ENCODE results near the gene CNN2. TPM values are rescaled to one million over a fixed set of nuclear protein-coding genes. Genes with fewer than 3 reads are reported as not detected.

Gene CNN2
- total and polyA plus RNA-seq, 2 donors (not counting 1 experiment from before 2014, with no cell fraction given) = 198 to 301 TPM

DNA sequence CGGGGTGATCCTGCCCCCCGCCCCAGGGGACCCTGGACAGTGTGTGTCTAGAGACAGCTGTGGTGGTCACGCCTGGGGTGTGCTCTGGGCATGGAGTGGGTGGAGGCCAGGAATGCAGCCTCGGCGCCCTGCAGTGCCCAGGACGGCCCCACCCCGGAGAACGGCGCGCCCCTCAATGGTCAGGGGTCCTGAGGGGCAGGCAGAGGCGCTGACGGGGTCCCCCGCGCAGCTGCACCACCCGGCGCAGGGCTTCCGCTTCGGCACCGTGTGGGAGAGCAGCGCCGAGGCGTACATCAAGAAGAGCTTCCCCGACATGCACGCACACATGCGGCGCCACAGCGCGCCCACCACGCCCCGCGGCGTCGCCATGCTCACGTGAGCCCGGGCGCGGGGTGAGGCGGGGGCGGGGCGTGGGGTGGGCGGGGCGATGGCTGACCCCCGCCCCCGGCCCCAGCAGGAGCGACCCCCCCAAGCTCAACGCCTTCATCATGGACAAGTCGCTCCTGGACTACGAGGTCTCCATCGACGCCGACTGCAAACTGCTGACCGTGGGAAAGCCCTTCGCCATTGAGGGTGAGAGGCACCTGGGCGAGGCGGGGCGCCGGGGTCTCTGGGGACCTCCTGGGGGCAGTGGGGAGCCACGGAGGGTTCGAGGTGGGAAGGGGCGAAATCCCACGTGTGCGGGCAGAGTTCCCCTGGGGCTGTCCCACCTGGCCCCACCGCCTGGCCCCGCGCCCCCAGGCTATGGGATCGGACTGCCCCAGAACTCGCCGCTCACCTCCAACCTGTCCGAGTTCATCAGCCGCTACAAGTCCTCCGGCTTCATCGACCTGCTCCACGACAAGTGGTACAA lies 18.8 kb upstream of the CNN2 start:
- Mint-ChIP-seq H3K27ac (no peak overlapping the region), H3K9me3 (ENCODE audit: insufficient read depth) (no peaks in the 10 kb centered on the region), H3K4me3 (no peak overlapping the region), H3K27me3 (peaks cover 2% of the 10 kb centered on the region), H3K4me1 (peaks cover 1% of the 10 kb centered on the region)
- peaks cover 34% of the 10 kb centered on the region for H4K20me1 ChIP-seq (ENCODE audit: control insufficient read depth, insufficient read depth, low read length, poor library complexity, severe bottlenecking)
- H3K4me1 ChIP-seq (ENCODE audit: control insufficient read depth in 2 of 2, insufficient read depth in 2 of 2, low read length in 2 of 2) = no peaks in the 10 kb centered on the region
- no peak overlapping the region for H2AFZ ChIP-seq (ENCODE audit: insufficient read depth, low read depth, low read length, poor library complexity, severe bottlenecking)
- ATAC-seq (ENCODE audit: low read depth) (no peak), DNase-seq (no peak)
- WGBS (ENCODE audit: insufficient coverage) = 95% methylated on average over 69 of the region's 73 CpGs
- CTCF ChIA-PET = interaction anchor here (0.6 kb wide), 1 partner anchor 292 kb away, joined by 4 read pairs; no protein-coding TSS in a partner anchor
- H3K9ac ChIP-seq (ENCODE audit: low read length) = no peak overlapping the region
- no peaks in the 10 kb centered on the region for H3K9me3 ChIP-seq (ENCODE audit: control extremely low read depth in 1 of 3, control insufficient read depth in 2 of 3, insufficient read depth in 1 of 3, low read length in 2 of 3)
- H3K4me3 ChIP-seq (ENCODE audit: control extremely low read depth in 1 of 5, extremely low read depth in 1 of 5, insufficient read depth in 1 of 5, low read depth in 2 of 5, low read length in 4 of 5) = no peak overlapping the region
- H3K79me2 ChIP-seq (ENCODE audit: control insufficient read depth, insufficient read depth, low read length) = peaks cover 7% of the 10 kb centered on the region
- POLR2A ChIA-PET = no interaction called here
- no peak overlapping the region for H3K27ac ChIP-seq (ENCODE audit: low read length in 2 of 2)
- H3K36me3 ChIP-seq (replicated peaks in 1 of 2; ENCODE audit: control extremely low read depth in 1 of 2, control insufficient read depth in 1 of 2, extremely low read depth in 1 of 2, insufficient read depth in 2 of 2, low read length in 1 of 2) = peaks cover 0 to 17% of the 10 kb centered on the region in 2 experiments
- intact Hi-C loops (cut with micrococcal nuclease) = no loop called here
- TF ChIP-seq EZH2 (IDR thresholded peaks at IDR 0.05; ENCODE audit: borderline replicate concordance, insufficient read depth, low read depth, low read length, poor library complexity, severe bottlenecking) = no peak
- TF ChIP-seq CTCF (IDR thresholded peaks at IDR 0.05) = no peak
- H3K4me2 ChIP-seq (replicated peaks; ENCODE audit: low read depth, low read length, poor library complexity, severe bottlenecking) = no peak overlapping the region
- peaks cover 0 to 6% (median 1%) of the 10 kb centered on the region in 4 experiments for H3K27me3 ChIP-seq (replicated peaks in 1 of 4; ENCODE audit: control extremely low read depth in 1 of 4, control insufficient read depth in 3 of 4, insufficient read depth in 4 of 4, low read length in 3 of 4)

Measured in B cell (primary cell).